ENCODE results near the gene RITA1. TPM values are rescaled to one million over a fixed set of nuclear protein-coding genes. Genes with fewer than 3 reads are reported as not detected.

The RITA1 gene
- total and polyA plus RNA-seq, 7 experiments from 2014 or later, result 6.4 to 28.9 (median 14.2) TPM

- peaks cover 0 to 15% (median 4%) of the 10 kb centered on the region in 7 donors for H3K4me1 Mint-ChIP-seq
- Histone ChIP-seq H3K27ac (ENCODE audit: low read depth, low read length) (no peak overlapping the region), H3K4me1 (ENCODE audit: control insufficient read depth in 2 of 2, insufficient read depth in 2 of 2, low read length in 2 of 2) (no peaks in the 10 kb centered on the region), H3K9me3 (ENCODE audit: control insufficient read depth in 2 of 3, low read length in 3 of 3) (no peaks in the 10 kb centered on the region), H3K27me3 (ENCODE audit: control insufficient read depth in 2 of 2, insufficient read depth in 2 of 2, low read length in 2 of 2) (no peaks in the 10 kb centered on the region), H3K4me3 (ENCODE audit: low read length) (no peak overlapping the region), H3K36me3 (ENCODE audit: control insufficient read depth in 2 of 3, insufficient read depth in 3 of 3, low read length in 3 of 3) (peaks cover 0 to 10% (median 0%) of the 10 kb centered on the region in 3 experiments)
- ChIA-PET POLR2A (interaction anchor here (1.3 kb wide), 1 partner anchor 27 kb away, joined by 4 read pairs; no protein-coding TSS in a partner anchor), CTCF (interaction anchor here (1.4 kb wide), 1 partner anchor 229 kb away, joined by 4 read pairs; no protein-coding TSS in a partner anchor)
- peak overlapping the region in 1 of 9 donors; percentile 13 for H3K27ac Mint-ChIP-seq
- ATAC-seq (no peak), DNase-seq (peak in 1 of 9 donors; percentile 9)
- H3K27me3 Mint-ChIP-seq, result no peaks in the 10 kb centered on the region
- no peaks in the 10 kb centered on the region for H3K9me3 Mint-ChIP-seq
- peaks cover 0 to 9% (median 0%) of the 10 kb centered on the region in 5 donors for H3K36me3 Mint-ChIP-seq
- no peak overlapping the region for H3K4me3 Mint-ChIP-seq
- intact Hi-C loops (cut with micrococcal nuclease), result loop anchor here (2.0 to 5.0 kb wide), 3 partner anchors 106 to 716 kb away; no protein-coding TSS in a partner anchor
These were observed 11.1 kb downstream of the RITA1 start for GRCh38 chr12:113196582-113196981.

GRCh38 chr12:113196990-113197389 lies 11.5 kb downstream of the RITA1 start:
- peak; percentile 99 for ATAC-seq
- Histone ChIP-seq H3K27me3 (ENCODE audit: control insufficient read depth in 2 of 2, insufficient read depth in 2 of 2, low read length in 2 of 2) (no peaks in the 10 kb centered on the region), H3K9me3 (ENCODE audit: control insufficient read depth in 2 of 3, low read length in 3 of 3) (no peaks in the 10 kb centered on the region), H3K4me1 (ENCODE audit: control insufficient read depth in 2 of 2, insufficient read depth in 2 of 2, low read length in 2 of 2) (no peaks in the 10 kb centered on the region), H3K36me3 (ENCODE audit: control insufficient read depth in 2 of 3, insufficient read depth in 3 of 3, low read length in 3 of 3) (peaks cover 0 to 6% (median 0%) of the 10 kb centered on the region in 3 experiments), H3K4me3 (ENCODE audit: low read length) (no peak overlapping the region), H3K27ac (ENCODE audit: low read depth, low read length) (no peak overlapping the region)
- Mint-ChIP-seq H3K4me3 (no peak overlapping the region), H3K27me3 (no peaks in the 10 kb centered on the region), H3K4me1 (peaks cover 0 to 16% (median 4%) of the 10 kb centered on the region in 7 donors), H3K9me3 (no peaks in the 10 kb centered on the region), H3K36me3 (peaks cover 0 to 7% (median 0%) of the 10 kb centered on the region in 5 donors), H3K27ac (peak overlapping the region in 1 of 9 donors; percentile 13)
- CTCF ChIA-PET, result interaction anchor here (0.6 to 1.4 kb wide), 5 partner anchors 10 to 265 kb away, joined by 3 to 4 read pairs (median 3); no protein-coding TSS in a partner anchor
- peak in 8 of 9 donors; percentile 42 to 69 (median 57) for DNase-seq
- POLR2A ChIA-PET, result interaction anchor here (1.3 kb wide), 1 partner anchor 26 kb away, joined by 4 read pairs; no protein-coding TSS in a partner anchor
- intact Hi-C loops (cut with micrococcal nuclease), result loop anchor here (1.0 to 5.0 kb wide), 7 partner anchors 24 to 715 kb away; partner anchors contain the start of gene TPCN1 (in 2 of the 2)

- H3K27ac Mint-ChIP-seq, result no peak overlapping the region
These were observed 12.1 kb downstream of the RITA1 start for GRCh38 chr12:113197518-113198077.

DNA sequence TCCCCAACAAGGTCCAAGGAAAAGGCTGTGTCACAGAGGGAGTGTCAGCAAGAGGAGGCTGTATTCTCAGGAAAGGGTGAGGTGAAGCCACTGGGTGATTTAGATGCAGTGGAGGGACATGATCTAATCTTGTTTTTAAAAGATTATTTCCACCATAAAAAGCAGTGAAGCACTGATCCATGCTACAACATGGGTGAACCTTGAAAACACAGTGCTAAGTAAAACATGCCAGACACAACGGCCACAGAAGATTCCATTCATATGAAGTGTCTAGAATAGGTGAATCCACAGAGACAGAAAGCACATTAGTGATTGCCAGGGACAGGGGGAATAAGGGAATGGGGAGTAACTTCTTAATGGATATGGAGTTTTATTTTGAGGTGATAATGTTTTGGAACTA lies 12.8 kb downstream of the RITA1 start:
- H3K4me1 ChIP-seq (ENCODE audit: control insufficient read depth in 2 of 2, insufficient read depth in 2 of 2, low read length in 2 of 2), result no peaks in the 10 kb centered on the region
- no peaks in the 10 kb centered on the region for H3K27me3 ChIP-seq (ENCODE audit: control insufficient read depth in 2 of 2, insufficient read depth in 2 of 2, low read length in 2 of 2)
- DNase-seq (no peak), ATAC-seq (no peak)
- intact Hi-C loops (cut with micrococcal nuclease), result loop anchor here (1.0 to 5.0 kb wide), 3 partner anchors 10 to 714 kb away; no protein-coding TSS in a partner anchor
- Mint-ChIP-seq H3K4me3 (no peak overlapping the region), H3K36me3 (no peaks in the 10 kb centered on the region), H3K9me3 (peaks cover 0 to 3% (median 0%) of the 10 kb centered on the region in 11 donors), H3K27me3 (no peaks in the 10 kb centered on the region), H3K4me1 (peaks cover 0 to 18% (median 4%) of the 10 kb centered on the region in 7 donors), H3K27ac (peak overlapping the region in 3 of 9 donors; percentile 14 to 52 (median 33))
- no peak overlapping the region for H3K27ac ChIP-seq (ENCODE audit: low read depth, low read length)
- POLR2A ChIA-PET, result no interaction called here
- CTCF ChIA-PET, result no interaction called here
- no peaks in the 10 kb centered on the region for H3K36me3 ChIP-seq (ENCODE audit: control insufficient read depth in 2 of 3, insufficient read depth in 3 of 3, low read length in 3 of 3)
- no peaks in the 10 kb centered on the region for H3K9me3 ChIP-seq (ENCODE audit: control insufficient read depth in 2 of 3, low read length in 3 of 3)
- H3K4me3 ChIP-seq (ENCODE audit: low read length), result no peak overlapping the region

More at GRCh38 chr12:113197518-113198077, 12.1 kb downstream of the RITA1 start:
- Histone ChIP-seq H3K36me3 (ENCODE audit: control insufficient read depth in 2 of 3, insufficient read depth in 3 of 3, low read length in 3 of 3) (no peaks in the 10 kb centered on the region), H3K27me3 (ENCODE audit: control insufficient read depth in 2 of 2, insufficient read depth in 2 of 2, low read length in 2 of 2) (no peaks in the 10 kb centered on the region), H3K9me3 (ENCODE audit: control insufficient read depth in 2 of 3, low read length in 3 of 3) (no peaks in the 10 kb centered on the region), H3K4me1 (ENCODE audit: control insufficient read depth in 2 of 2, insufficient read depth in 2 of 2, low read length in 2 of 2) (no peaks in the 10 kb centered on the region), H3K27ac (ENCODE audit: low read depth, low read length) (no peak overlapping the region), H3K4me3 (ENCODE audit: low read length) (no peak overlapping the region)
- H3K27me3 Mint-ChIP-seq, result no peaks in the 10 kb centered on the region
- H3K4me1 Mint-ChIP-seq, result peaks cover 0 to 18% (median 4%) of the 10 kb centered on the region in 7 donors
- peaks cover 0 to under 1% (median 0%) of the 10 kb centered on the region in 5 donors for H3K36me3 Mint-ChIP-seq
- POLR2A ChIA-PET, result no interaction called here
- ATAC-seq (no peak), DNase-seq (no peak)
- no peak overlapping the region for H3K4me3 Mint-ChIP-seq
- CTCF ChIA-PET, result interaction anchor here (0.6 to 0.7 kb wide), 4 partner anchors 11 to 266 kb away, joined by 3 to 4 read pairs (median 3); no protein-coding TSS in a partner anchor
- intact Hi-C loops (cut with micrococcal nuclease), result loop anchor here (1.0 to 5.0 kb wide), 8 partner anchors 11 to 715 kb away; partner anchors contain the start of gene TPCN1 (in 2 of the 2)
- no peaks in the 10 kb centered on the region for H3K9me3 Mint-ChIP-seq

GRCh38 chr12:113200021-113200797 lies 14.7 kb downstream of the RITA1 start:
- CTCF ChIA-PET, result no interaction called here
- POLR2A ChIA-PET, result interaction anchor here (0.7 to 0.9 kb wide), 2 partner anchors 9 to 15 kb away, joined by 3 to 4 read pairs; no protein-coding TSS in a partner anchor
- DNase-seq (no peak), ATAC-seq (no peak)
- Mint-ChIP-seq H3K4me3 (no peak overlapping the region), H3K27ac (peak overlapping the region in 2 of 9 donors; percentile 65), H3K27me3 (no peaks in the 10 kb centered on the region), H3K4me1 (peaks cover 0 to 19% (median 4%) of the 10 kb centered on the region in 7 donors), H3K36me3 (no peaks in the 10 kb centered on the region), H3K9me3 (peaks cover 0 to 3% (median 0%) of the 10 kb centered on the region in 11 donors)
- no peak overlapping the region for H3K4me3 ChIP-seq (ENCODE audit: low read length)
- no peaks in the 10 kb centered on the region for H3K9me3 ChIP-seq (ENCODE audit: control insufficient read depth in 2 of 3, low read length in 3 of 3)
- no peak overlapping the region for H3K27ac ChIP-seq (ENCODE audit: low read depth, low read length)
- H3K27me3 ChIP-seq (ENCODE audit: control insufficient read depth in 2 of 2, insufficient read depth in 2 of 2, low read length in 2 of 2), result no peaks in the 10 kb centered on the region
- H3K4me1 ChIP-seq (ENCODE audit: control insufficient read depth in 2 of 2, insufficient read depth in 2 of 2, low read length in 2 of 2), result no peaks in the 10 kb centered on the region
- H3K36me3 ChIP-seq (ENCODE audit: control insufficient read depth in 2 of 3, insufficient read depth in 3 of 3, low read length in 3 of 3), result no peaks in the 10 kb centered on the region
- intact Hi-C loops (cut with micrococcal nuclease), result no loop called here
